ENCODE results near the gene CADPS.

The CADPS gene

DNA sequence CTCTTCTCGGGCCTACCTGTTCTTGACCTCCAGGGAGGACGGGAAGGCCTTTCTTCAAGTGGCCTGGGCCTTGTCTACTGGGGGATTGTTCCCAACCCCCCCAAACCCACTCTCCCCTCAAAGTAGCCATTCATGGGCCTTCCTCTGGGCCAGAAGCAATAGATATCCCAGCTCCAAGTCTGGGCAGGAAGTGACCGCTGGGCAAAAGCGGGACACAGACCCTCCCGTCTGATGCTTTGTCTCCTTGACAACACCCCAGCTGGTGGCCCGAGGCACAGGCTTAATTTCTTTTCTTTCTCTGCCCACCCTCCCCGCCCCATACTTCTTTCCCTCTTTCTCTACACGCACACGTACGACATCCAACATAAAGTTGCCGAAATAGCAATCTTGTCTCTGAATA lies 460.4 kb downstream of the CADPS start:
- peak; percentile 26 for DNase-seq
- Mint-ChIP-seq H3K9me3 (no peaks in the 10 kb centered on the region), H3K36me3 (ENCODE audit: low read depth) (no peaks in the 10 kb centered on the region), H3K4me3 (peak overlapping the region; percentile 74), H3K27me3 (ENCODE audit: low read depth, poor library complexity) (peaks cover 54% of the 10 kb centered on the region), H3K4me1 (peaks cover 35% of the 10 kb centered on the region), H3K27ac (peak overlapping the region; percentile 40)
- TF ChIP-seq, protein P1, sequence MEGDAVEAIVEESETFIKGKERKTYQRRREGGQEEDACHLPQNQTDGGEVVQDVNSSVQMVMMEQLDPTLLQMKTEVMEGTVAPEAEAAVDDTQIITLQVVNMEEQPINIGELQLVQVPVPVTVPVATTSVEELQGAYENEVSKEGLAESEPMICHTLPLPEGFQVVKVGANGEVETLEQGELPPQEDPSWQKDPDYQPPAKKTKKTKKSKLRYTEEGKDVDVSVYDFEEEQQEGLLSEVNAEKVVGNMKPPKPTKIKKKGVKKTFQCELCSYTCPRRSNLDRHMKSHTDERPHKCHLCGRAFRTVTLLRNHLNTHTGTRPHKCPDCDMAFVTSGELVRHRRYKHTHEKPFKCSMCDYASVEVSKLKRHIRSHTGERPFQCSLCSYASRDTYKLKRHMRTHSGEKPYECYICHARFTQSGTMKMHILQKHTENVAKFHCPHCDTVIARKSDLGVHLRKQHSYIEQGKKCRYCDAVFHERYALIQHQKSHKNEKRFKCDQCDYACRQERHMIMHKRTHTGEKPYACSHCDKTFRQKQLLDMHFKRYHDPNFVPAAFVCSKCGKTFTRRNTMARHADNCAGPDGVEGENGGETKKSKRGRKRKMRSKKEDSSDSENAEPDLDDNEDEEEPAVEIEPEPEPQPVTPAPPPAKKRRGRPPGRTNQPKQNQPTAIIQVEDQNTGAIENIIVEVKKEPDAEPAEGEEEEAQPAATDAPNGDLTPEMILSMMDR (IDR thresholded peaks at IDR 0.05), result no peak

GRCh38 chr3:62413687-62414086 lies 461.5 kb downstream of the CADPS start:
- no peaks in the 10 kb centered on the region for H3K9me3 Mint-ChIP-seq
- H3K4me1 Mint-ChIP-seq, result peaks cover 35% of the 10 kb centered on the region
- DNase-seq, result no peak
- TF ChIP-seq, protein P1 (IDR thresholded peaks at IDR 0.05), result no peak
- peak overlapping the region; percentile 19 for H3K4me3 Mint-ChIP-seq
- H3K27ac Mint-ChIP-seq, result no peak overlapping the region
- peaks cover 50% of the 10 kb centered on the region for H3K27me3 Mint-ChIP-seq (ENCODE audit: low read depth, poor library complexity)
- H3K36me3 Mint-ChIP-seq (ENCODE audit: low read depth), result no peaks in the 10 kb centered on the region

DNA sequence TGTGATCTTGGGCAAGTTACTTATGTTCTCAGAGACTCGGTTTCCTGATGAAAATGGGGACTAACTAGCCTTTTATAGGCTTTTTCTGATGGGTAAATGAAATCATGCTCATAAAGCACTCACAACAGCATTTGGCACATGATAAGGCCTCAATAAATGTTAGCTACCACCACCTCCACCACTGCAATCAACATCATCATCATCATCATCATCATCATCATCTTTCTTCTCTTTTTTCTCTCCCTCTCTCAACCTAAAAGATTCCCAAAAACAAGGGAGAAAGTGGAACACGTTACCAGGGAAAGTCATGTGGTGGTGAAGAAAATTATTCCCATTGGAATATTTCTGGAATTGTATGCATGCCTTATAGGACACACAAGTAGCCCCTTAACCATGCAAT lies 468.3 kb downstream of the CADPS start:
- Mint-ChIP-seq H3K9me3 (no peaks in the 10 kb centered on the region), H3K27ac (no peak overlapping the region), H3K4me3 (no peak overlapping the region), H3K27me3 (ENCODE audit: low read depth, poor library complexity) (peaks cover 37% of the 10 kb centered on the region), H3K36me3 (ENCODE audit: low read depth) (no peaks in the 10 kb centered on the region), H3K4me1 (no peaks in the 10 kb centered on the region)
- DNase-seq, result no peak
- TF ChIP-seq, protein P1 (IDR thresholded peaks at IDR 0.05), result no peak

GRCh38 chr3:62405566-62405965 lies 469.6 kb downstream of the CADPS start:
- H3K4me1 Mint-ChIP-seq, result no peaks in the 10 kb centered on the region
- DNase-seq, result no peak
- H3K27ac Mint-ChIP-seq, result no peak overlapping the region
- TF ChIP-seq, protein P1 (IDR thresholded peaks at IDR 0.05), result no peak
- H3K27me3 Mint-ChIP-seq (ENCODE audit: low read depth, poor library complexity), result peaks cover 36% of the 10 kb centered on the region
- H3K9me3 Mint-ChIP-seq, result no peaks in the 10 kb centered on the region
- H3K4me3 Mint-ChIP-seq, result no peak overlapping the region
- H3K36me3 Mint-ChIP-seq (ENCODE audit: low read depth), result no peaks in the 10 kb centered on the region

DNA sequence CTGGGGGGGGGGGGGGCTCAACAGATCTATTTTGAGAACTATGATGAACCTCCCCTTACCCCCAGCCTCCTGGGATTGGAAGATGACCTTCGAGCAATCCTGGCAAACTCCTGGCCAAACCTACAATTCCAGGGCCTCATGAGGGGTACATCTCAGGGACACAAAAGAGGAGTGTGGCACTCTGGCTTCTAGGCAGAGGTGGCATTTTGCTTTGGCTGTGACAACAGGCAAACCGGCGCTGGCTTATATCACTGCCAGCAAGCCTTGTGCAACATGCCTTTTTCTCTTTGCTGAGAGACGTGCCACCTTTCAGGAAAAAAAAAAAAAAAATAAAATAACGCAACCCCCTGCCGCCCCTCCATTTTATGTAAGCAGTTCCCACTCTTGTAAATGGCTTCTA lies 470.1 kb downstream of the CADPS start:
- Mint-ChIP-seq H3K4me1 (no peaks in the 10 kb centered on the region), H3K36me3 (ENCODE audit: low read depth) (no peaks in the 10 kb centered on the region), H3K27me3 (ENCODE audit: low read depth, poor library complexity) (peaks cover 38% of the 10 kb centered on the region), H3K27ac (no peak overlapping the region), H3K4me3 (no peak overlapping the region), H3K9me3 (no peaks in the 10 kb centered on the region)
- DNase-seq, result no peak
- TF ChIP-seq, protein P1 (IDR thresholded peaks at IDR 0.05), result no peak

GRCh38 chr3:62404321-62404720 lies 470.9 kb downstream of the CADPS start:
- no peaks in the 10 kb centered on the region for H3K36me3 Mint-ChIP-seq (ENCODE audit: low read depth)
- H3K4me1 Mint-ChIP-seq, result no peaks in the 10 kb centered on the region
- no peak overlapping the region for H3K27ac Mint-ChIP-seq
- H3K9me3 Mint-ChIP-seq, result no peaks in the 10 kb centered on the region
- no peak overlapping the region for H3K4me3 Mint-ChIP-seq
- H3K27me3 Mint-ChIP-seq (ENCODE audit: low read depth, poor library complexity), result peaks cover 41% of the 10 kb centered on the region
- TF ChIP-seq, protein P1 (IDR thresholded peaks at IDR 0.05), result no peak
- DNase-seq, result no peak
